ENCODE measurements around the gene DNAI2. TPM values are rescaled to one million over a fixed set of nuclear protein-coding genes. Genes with fewer than 3 reads are reported as not detected.

DNAI2 gene
- total and polyA plus RNA-seq, 7 donors, result 0.10 TPM; not detected in 6

DNA sequence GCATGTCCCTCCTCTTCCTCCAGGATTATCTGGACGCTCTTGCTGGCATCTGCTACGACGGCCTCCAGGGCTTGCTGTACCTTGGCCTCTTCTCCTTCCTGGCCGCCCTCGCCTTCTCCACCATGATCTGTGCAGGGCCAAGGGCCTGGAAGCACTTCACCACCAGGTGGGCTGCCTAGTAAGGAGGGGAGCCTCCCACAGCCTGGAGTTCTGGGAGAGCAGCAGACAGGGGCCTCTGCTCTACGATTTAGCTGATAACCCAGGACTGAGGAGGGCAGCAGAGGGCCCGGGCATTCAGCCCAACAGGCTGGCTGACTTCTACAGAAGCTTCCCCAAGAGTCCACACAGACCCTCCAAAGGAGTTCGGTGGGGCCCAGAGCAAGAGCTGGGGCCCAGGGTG, 21.8 kb upstream of the DNAI2 start:
- DNase-seq, result no peak
- Histone ChIP-seq H3K27ac (no peak overlapping the region), H3K27me3 (no peaks in the 10 kb centered on the region), H3K9me3 (no peaks in the 10 kb centered on the region), H3K36me3 (peaks cover 0 to 11% (median 0%) of the 10 kb centered on the region in 4 donors), H3K4me3 (no peak overlapping the region), H3K4me1 (no peaks in the 10 kb centered on the region)
- TF ChIP-seq, protein P1, sequence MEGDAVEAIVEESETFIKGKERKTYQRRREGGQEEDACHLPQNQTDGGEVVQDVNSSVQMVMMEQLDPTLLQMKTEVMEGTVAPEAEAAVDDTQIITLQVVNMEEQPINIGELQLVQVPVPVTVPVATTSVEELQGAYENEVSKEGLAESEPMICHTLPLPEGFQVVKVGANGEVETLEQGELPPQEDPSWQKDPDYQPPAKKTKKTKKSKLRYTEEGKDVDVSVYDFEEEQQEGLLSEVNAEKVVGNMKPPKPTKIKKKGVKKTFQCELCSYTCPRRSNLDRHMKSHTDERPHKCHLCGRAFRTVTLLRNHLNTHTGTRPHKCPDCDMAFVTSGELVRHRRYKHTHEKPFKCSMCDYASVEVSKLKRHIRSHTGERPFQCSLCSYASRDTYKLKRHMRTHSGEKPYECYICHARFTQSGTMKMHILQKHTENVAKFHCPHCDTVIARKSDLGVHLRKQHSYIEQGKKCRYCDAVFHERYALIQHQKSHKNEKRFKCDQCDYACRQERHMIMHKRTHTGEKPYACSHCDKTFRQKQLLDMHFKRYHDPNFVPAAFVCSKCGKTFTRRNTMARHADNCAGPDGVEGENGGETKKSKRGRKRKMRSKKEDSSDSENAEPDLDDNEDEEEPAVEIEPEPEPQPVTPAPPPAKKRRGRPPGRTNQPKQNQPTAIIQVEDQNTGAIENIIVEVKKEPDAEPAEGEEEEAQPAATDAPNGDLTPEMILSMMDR (IDR thresholded peaks at IDR 0.05), result no peak
- TF ChIP-seq POLR2A (IDR thresholded peaks at IDR 0.05), result no peak
- TF ChIP-seq POLR2AphosphoS5 (IDR thresholded peaks at IDR 0.05), result no peak
- no peak for TF ChIP-seq EP300 (IDR thresholded peaks at IDR 0.05)
- intact Hi-C loops (cut with DNase I), result no loop called here
- WGBS, 2 donors, result 84% methylated on average over 8 of the region's 8 CpGs

DNA sequence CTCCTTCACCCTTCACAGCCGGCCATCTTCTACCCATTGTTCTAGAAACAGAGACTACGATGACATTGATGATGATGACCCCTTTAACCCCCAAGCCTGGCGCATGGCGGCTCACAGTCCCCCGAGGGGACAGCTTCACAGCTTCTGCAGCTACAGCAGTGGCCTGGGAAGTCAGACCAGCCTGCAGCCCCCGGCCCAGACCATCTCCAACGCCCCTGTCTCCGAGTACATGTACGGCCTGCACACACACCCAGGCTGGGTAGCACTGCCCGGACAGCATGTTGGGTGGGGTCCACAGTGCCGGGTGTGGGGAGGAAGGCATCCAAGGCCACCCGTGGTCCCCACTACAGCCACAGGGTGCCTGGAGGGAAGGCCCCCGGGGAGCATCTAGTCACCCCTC, 21.0 kb upstream of the DNAI2 start:
- no peak overlapping the region for H3K27ac ChIP-seq
- intact Hi-C loops (cut with DNase I), result no loop called here
- DNase-seq, result no peak
- peaks cover 0 to 11% (median 0%) of the 10 kb centered on the region in 4 donors for H3K36me3 ChIP-seq
- TF ChIP-seq EP300 (IDR thresholded peaks at IDR 0.05) (no peak), POLR2A (IDR thresholded peaks at IDR 0.05) (no peak), POLR2AphosphoS5 (IDR thresholded peaks at IDR 0.05) (no peak)
- TF ChIP-seq, protein P1 (IDR thresholded peaks at IDR 0.05), result no peak
- H3K4me1 ChIP-seq, result no peaks in the 10 kb centered on the region
- no peak overlapping the region for H3K4me3 ChIP-seq
- H3K27me3 ChIP-seq, result no peaks in the 10 kb centered on the region
- no peaks in the 10 kb centered on the region for H3K9me3 ChIP-seq
- 87 to 92% methylated on average over 13 of the region's 13 CpGs for WGBS, 2 donors

DNA sequence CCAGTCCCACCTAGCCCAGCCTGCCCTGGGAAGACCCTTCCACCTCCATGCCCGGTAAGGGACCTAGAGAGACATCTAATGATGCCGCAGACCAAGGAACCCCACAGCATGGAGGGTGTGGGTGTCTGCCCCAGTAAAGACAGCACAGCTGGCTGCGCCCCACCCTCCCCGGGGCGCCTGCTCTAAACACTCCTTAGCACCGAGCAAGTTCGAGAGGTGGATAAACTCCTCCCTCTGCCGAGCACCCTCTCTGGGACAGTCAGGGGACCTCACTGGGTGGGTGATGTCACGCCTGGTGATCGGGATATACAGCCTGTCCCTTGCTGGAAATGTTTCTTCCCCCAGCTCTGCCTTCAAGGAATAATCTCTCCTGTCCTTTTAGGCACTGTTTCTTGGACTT, 16.7 kb upstream of the DNAI2 start:
- no peak overlapping the region for H3K27ac ChIP-seq
- 52 to 82% methylated on average over 10 of the region's 10 CpGs for WGBS, 2 donors
- H3K4me1 ChIP-seq, result no peaks in the 10 kb centered on the region
- no peaks in the 10 kb centered on the region for H3K27me3 ChIP-seq
- peaks cover 0 to 11% (median 0%) of the 10 kb centered on the region in 4 donors for H3K36me3 ChIP-seq
- no peak overlapping the region for H3K4me3 ChIP-seq
- no peak for DNase-seq
- no peak for TF ChIP-seq EP300 (IDR thresholded peaks at IDR 0.05)
- no peak for TF ChIP-seq POLR2AphosphoS5 (IDR thresholded peaks at IDR 0.05)
- TF ChIP-seq, protein P1 (IDR thresholded peaks at IDR 0.05), result no peak
- TF ChIP-seq POLR2A (IDR thresholded peaks at IDR 0.05), result no peak
- no peaks in the 10 kb centered on the region for H3K9me3 ChIP-seq
- intact Hi-C loops (cut with DNase I), result no loop called here

DNA sequence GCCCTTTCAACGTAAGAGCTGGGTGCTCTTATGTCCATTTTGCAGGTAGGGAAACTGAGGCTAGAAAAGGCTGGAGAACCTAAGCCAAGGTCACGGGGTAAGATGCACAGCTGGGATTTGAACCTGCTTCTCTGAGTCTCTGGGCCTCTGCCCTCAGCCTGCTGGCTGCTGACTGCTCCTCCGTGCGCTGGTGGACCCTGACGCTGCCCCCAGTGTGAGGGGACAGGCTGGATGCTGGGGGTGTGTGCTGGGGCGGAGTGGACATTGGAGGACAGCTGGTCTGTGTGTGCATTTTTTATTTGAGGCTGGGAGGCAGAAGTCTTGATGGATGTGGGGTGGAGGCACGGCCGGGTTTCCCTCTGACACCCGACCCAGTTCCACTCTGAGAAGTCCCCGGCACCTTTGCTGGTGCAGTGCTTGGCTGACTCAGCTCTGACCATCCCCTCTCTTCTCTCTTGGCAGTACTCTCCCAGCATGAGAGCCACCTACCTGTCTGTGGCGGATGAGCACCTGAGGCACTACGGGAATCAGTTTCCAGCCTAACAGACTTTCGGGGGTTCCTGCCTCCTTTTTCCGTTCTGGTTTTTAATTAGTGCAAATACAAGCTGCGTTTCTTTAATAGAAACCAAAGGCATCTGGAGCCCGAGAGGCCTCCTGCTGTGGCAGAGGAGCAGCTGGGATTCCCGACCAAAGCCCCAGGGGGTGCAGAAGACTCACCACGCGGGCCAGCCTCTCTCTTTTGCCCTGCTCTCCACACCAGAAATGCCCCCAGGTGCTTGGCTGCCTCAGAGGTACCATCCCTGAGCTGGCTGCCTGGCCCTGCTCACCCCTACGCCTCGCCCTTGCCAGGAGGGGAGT, 14.1 kb upstream of the DNAI2 start:
- Histone ChIP-seq H3K4me1 (no peaks in the 10 kb centered on the region), H3K27ac (no peak overlapping the region), H3K36me3 (no peaks in the 10 kb centered on the region), H3K27me3 (no peaks in the 10 kb centered on the region), H3K9me3 (no peaks in the 10 kb centered on the region), H3K4me3 (no peak overlapping the region)
- no peak for TF ChIP-seq POLR2AphosphoS5 (IDR thresholded peaks at IDR 0.05)
- TF ChIP-seq, protein P1 (IDR thresholded peaks at IDR 0.05), result no peak
- no peak for TF ChIP-seq POLR2A (IDR thresholded peaks at IDR 0.05)
- TF ChIP-seq EP300 (IDR thresholded peaks at IDR 0.05), result no peak
- intact Hi-C loops (cut with DNase I), result no loop called here
- 53 to 77% methylated on average over 21 of the region's 21 CpGs for WGBS, 2 donors
- no peak for DNase-seq

Data from sigmoid colon (tissue), 7 donors.